ENCODE data around the gene LIPF. TPM values are rescaled to one million over a fixed set of nuclear protein-coding genes. Genes with fewer than 3 reads are reported as not detected.

The LIPF gene
- total and polyA plus RNA-seq, 2 experiments from 2014 or later, result not detected

DNA sequence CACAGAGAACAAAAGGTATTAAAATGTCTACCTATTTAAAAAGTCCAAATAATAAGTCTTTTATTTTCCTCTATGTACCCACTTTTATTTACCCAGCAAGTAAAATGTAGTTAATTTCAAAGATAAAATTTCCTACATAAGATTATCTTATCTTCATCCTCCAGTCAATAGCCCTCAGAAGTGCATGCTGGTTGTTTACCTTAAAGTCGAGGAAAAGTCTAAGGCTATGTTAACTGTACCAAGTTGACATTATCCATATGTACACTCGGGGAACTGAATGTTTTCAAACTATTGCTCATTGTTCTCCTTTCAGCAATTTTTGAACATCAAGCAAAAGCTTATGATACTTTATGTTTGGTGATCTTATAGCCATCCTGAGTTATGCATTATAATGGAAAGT, 24.1 kb upstream of the LIPF start (continued):
- no peak for TF ChIP-seq EZH2 (IDR thresholded peaks at IDR 0.05; ENCODE audit: low read depth, unreplicated experiment)

DNA sequence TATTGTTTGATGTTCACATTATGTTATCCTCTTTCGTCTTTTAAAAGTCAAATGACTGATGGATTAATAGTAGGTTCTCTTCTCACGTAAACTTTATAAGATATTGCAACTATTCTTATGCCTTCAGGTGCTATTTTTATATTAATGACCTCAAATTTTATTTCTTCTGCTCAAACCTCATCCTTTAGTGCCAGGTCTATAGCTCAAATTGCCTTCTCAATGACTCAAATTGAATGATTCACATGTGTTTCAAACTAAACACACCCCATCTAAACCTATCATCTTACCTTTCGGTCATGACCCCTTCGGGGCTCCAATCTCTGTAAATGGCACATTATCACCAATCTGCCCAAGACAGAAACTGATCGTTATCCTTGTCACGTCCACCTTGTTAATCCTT, 22.0 kb upstream of the LIPF start:
- H3K36me3 Mint-ChIP-seq (ENCODE audit: low read depth), result 0 out of 3 replicates have a peak, but pooled peaks cover 3% of the 10 kb centered on the region
- Histone ChIP-seq H3K27me3 (ENCODE audit: insufficient read depth) (no peaks in the 10 kb centered on the region), H3K36me3 (ENCODE audit: insufficient read depth) (no peaks in the 10 kb centered on the region), H3K4me1 (ENCODE audit: insufficient read depth) (no peaks in the 10 kb centered on the region), H3K4me2 (no peak overlapping the region), H3K27ac (ENCODE audit: low read depth) (no peak overlapping the region), H3K4me3 (no peak overlapping the region), H4K20me1 (replicated peaks; ENCODE audit: insufficient read depth) (no peaks in the 10 kb centered on the region), H3K79me2 (replicated peaks; ENCODE audit: insufficient read depth) (no peaks in the 10 kb centered on the region), H3K9me2 (ENCODE audit: insufficient read depth) (peaks cover 8% of the 10 kb centered on the region), H3F3A (replicated peaks; ENCODE audit: low read depth) (no peaks in the 10 kb centered on the region), H2AFZ (no peak overlapping the region)
- no peak overlapping the region for H3K4me3 Mint-ChIP-seq
- no peak for TF ChIP-seq ZNF331 (CRISPR knock-in tag; IDR thresholded peaks at IDR 0.05; ENCODE audit: low read depth)
- no peak for TF ChIP-seq STAT1 (IDR thresholded peaks at IDR 0.05; ENCODE audit: unreplicated experiment)
- no peak for TF ChIP-seq NANOG (IDR thresholded peaks at IDR 0.05; ENCODE audit: borderline replicate concordance)
- no peak for TF ChIP-seq EZH2 (IDR thresholded peaks at IDR 0.05; ENCODE audit: low read depth, unreplicated experiment)
- TF ChIP-seq, protein P1, sequence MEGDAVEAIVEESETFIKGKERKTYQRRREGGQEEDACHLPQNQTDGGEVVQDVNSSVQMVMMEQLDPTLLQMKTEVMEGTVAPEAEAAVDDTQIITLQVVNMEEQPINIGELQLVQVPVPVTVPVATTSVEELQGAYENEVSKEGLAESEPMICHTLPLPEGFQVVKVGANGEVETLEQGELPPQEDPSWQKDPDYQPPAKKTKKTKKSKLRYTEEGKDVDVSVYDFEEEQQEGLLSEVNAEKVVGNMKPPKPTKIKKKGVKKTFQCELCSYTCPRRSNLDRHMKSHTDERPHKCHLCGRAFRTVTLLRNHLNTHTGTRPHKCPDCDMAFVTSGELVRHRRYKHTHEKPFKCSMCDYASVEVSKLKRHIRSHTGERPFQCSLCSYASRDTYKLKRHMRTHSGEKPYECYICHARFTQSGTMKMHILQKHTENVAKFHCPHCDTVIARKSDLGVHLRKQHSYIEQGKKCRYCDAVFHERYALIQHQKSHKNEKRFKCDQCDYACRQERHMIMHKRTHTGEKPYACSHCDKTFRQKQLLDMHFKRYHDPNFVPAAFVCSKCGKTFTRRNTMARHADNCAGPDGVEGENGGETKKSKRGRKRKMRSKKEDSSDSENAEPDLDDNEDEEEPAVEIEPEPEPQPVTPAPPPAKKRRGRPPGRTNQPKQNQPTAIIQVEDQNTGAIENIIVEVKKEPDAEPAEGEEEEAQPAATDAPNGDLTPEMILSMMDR (conservative IDR thresholded peaks at IDR 0.05; ENCODE audit: low read depth in 2 of 2), result no peak
- TF ChIP-seq, protein P2, sequence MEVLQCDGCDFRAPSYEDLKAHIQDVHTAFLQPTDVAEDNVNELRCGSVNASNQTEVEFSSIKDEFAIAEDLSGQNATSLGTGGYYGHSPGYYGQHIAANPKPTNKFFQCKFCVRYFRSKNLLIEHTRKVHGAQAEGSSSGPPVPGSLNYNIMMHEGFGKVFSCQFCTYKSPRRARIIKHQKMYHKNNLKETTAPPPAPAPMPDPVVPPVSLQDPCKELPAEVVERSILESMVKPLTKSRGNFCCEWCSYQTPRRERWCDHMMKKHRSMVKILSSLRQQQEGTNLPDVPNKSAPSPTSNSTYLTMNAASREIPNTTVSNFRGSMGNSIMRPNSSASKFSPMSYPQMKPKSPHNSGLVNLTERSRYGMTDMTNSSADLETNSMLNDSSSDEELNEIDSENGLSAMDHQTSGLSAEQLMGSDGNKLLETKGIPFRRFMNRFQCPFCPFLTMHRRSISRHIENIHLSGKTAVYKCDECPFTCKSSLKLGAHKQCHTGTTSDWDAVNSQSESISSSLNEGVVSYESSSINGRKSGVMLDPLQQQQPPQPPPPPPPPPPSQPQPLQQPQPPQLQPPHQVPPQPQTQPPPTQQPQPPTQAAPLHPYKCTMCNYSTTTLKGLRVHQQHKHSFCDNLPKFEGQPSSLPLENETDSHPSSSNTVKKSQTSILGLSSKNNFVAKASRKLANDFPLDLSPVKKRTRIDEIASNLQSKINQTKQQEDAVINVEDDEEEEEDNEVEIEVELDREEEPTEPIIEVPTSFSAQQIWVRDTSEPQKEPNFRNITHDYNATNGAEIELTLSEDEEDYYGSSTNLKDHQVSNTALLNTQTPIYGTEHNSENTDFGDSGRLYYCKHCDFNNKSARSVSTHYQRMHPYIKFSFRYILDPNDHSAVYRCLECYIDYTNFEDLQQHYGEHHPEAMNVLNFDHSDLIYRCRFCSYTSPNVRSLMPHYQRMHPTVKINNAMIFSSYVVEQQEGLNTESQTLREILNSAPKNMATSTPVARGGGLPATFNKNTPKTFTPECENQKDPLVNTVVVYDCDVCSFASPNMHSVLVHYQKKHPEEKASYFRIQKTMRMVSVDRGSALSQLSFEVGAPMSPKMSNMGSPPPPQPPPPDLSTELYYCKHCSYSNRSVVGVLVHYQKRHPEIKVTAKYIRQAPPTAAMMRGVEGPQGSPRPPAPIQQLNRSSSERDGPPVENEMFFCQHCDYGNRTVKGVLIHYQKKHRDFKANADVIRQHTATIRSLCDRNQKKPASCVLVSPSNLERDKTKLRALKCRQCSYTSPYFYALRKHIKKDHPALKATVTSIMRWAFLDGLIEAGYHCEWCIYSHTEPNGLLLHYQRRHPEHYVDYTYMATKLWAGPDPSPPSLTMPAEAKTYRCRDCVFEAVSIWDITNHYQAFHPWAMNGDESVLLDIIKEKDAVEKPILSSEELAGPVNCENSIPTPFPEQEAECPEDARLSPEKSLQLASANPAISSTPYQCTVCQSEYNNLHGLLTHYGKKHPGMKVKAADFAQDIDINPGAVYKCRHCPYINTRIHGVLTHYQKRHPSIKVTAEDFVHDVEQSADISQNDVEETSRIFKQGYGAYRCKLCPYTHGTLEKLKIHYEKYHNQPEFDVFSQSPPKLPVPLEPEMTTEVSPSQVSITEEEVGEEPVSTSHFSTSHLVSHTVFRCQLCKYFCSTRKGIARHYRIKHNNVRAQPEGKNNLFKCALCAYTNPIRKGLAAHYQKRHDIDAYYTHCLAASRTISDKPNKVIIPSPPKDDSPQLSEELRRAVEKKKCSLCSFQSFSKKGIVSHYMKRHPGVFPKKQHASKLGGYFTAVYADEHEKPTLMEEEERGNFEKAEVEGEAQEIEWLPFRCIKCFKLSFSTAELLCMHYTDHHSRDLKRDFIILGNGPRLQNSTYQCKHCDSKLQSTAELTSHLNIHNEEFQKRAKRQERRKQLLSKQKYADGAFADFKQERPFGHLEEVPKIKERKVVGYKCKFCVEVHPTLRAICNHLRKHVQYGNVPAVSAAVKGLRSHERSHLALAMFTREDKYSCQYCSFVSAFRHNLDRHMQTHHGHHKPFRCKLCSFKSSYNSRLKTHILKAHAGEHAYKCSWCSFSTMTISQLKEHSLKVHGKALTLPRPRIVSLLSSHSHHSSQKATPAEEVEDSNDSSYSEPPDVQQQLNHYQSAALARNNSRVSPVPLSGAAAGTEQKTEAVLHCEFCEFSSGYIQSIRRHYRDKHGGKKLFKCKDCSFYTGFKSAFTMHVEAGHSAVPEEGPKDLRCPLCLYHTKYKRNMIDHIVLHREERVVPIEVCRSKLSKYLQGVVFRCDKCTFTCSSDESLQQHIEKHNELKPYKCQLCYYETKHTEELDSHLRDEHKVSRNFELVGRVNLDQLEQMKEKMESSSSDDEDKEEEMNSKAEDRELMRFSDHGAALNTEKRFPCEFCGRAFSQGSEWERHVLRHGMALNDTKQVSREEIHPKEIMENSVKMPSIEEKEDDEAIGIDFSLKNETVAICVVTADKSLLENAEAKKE (CRISPR knock-in tag; IDR thresholded peaks at IDR 0.05), result no peak
- TF ChIP-seq POLR2AphosphoS5 (IDR thresholded peaks at IDR 0.05; ENCODE audit: low read depth), result no peak
- TF ChIP-seq, protein P3, sequence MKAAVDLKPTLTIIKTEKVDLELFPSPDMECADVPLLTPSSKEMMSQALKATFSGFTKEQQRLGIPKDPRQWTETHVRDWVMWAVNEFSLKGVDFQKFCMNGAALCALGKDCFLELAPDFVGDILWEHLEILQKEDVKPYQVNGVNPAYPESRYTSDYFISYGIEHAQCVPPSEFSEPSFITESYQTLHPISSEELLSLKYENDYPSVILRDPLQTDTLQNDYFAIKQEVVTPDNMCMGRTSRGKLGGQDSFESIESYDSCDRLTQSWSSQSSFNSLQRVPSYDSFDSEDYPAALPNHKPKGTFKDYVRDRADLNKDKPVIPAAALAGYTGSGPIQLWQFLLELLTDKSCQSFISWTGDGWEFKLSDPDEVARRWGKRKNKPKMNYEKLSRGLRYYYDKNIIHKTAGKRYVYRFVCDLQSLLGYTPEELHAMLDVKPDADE (IDR thresholded peaks at IDR 0.05), result no peak
- TF ChIP-seq, protein P4, sequence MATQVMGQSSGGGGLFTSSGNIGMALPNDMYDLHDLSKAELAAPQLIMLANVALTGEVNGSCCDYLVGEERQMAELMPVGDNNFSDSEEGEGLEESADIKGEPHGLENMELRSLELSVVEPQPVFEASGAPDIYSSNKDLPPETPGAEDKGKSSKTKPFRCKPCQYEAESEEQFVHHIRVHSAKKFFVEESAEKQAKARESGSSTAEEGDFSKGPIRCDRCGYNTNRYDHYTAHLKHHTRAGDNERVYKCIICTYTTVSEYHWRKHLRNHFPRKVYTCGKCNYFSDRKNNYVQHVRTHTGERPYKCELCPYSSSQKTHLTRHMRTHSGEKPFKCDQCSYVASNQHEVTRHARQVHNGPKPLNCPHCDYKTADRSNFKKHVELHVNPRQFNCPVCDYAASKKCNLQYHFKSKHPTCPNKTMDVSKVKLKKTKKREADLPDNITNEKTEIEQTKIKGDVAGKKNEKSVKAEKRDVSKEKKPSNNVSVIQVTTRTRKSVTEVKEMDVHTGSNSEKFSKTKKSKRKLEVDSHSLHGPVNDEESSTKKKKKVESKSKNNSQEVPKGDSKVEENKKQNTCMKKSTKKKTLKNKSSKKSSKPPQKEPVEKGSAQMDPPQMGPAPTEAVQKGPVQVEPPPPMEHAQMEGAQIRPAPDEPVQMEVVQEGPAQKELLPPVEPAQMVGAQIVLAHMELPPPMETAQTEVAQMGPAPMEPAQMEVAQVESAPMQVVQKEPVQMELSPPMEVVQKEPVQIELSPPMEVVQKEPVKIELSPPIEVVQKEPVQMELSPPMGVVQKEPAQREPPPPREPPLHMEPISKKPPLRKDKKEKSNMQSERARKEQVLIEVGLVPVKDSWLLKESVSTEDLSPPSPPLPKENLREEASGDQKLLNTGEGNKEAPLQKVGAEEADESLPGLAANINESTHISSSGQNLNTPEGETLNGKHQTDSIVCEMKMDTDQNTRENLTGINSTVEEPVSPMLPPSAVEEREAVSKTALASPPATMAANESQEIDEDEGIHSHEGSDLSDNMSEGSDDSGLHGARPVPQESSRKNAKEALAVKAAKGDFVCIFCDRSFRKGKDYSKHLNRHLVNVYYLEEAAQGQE (IDR thresholded peaks at IDR 0.05; ENCODE audit: unreplicated experiment), result no peak
- TF ChIP-seq CREB1 (CRISPR knock-in tag; IDR thresholded peaks at IDR 0.05; ENCODE audit: low read depth), result no peak
- no peak for TF ChIP-seq JUNB (IDR thresholded peaks at IDR 0.05; ENCODE audit: unreplicated experiment)
- TF ChIP-seq ZNF114 (CRISPR knock-in tag; IDR thresholded peaks at IDR 0.05), result no peak
- TF ChIP-seq EZH2phosphoT487 (IDR thresholded peaks at IDR 0.05; ENCODE audit: unreplicated experiment), result no peak
- H3K4me1 Mint-ChIP-seq, result no peaks in the 10 kb centered on the region
- no peaks in the 10 kb centered on the region for H3K27me3 Mint-ChIP-seq (ENCODE audit: insufficient read depth, low read depth, poor library complexity)
- H3K9me3 Mint-ChIP-seq, result peaks cover 13% of the 10 kb centered on the region
- DNase-seq (ENCODE audit: low spot score), result no peak
- ATAC-seq, result no peak
- H3K27ac Mint-ChIP-seq, result no peak overlapping the region
